ENCODE results near the gene RNASEH2B. TPM values are rescaled to one million over a fixed set of nuclear protein-coding genes. Genes with fewer than 3 reads are reported as not detected.

RNASEH2B gene
- total and polyA plus RNA-seq, 2 of the 13 experiments (the other 11 are each of a cell fraction or from before 2014, with no cell fraction given) = 17.2 to 55.4 TPM

DNA sequence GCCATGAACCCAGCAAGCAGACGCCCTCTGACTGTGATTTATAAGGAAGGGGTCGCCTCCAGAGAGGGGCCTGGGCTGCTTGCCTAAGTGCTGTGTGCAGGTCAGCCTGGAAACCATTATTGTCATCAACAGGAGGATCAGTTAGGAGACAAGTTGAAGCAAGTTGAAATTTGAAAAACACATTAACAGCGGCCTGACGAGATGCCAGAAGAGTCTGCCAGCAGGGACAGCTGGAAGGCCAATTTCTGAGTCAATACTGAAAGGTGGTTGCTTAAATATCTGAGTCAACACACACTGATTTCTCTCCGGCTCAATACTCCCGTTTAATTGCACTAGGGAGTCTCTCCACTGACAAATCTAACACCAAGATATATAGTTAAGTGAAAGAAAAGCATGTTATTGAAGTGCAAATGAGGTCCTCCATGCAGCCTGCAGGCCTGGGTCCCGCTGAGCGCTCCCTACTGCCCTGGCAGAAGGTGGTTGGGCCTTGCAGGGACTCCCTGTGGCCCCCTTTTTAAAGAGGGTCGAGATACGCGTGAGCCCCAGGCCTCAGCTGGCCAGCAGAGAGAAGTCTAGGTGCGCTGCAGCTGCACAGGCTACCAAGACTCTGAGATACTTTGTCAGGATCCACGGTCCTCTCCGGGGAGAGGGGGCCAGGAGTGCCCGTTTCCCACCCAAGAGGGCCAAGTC, 91.1 kb downstream of the RNASEH2B start:
- Histone ChIP-seq H3K9me3 (ENCODE audit: low read length) (no peaks in the 10 kb centered on the region), H3K79me2 (ENCODE audit: insufficient read depth, low read length) (no peaks in the 10 kb centered on the region), H4K20me1 (ENCODE audit: insufficient read depth, low read length) (no peaks in the 10 kb centered on the region), H3K27me3 (ENCODE audit: control insufficient read depth in 1 of 2, insufficient read depth in 2 of 2, low read length in 2 of 2) (peaks cover 0 to 3% of the 10 kb centered on the region in 2 experiments; a peak in 1 of 5 replicates), H3K36me3 (replicated peaks in 1 of 2; ENCODE audit: control insufficient read depth in 1 of 2, insufficient read depth in 2 of 2, low read length in 2 of 2) (no peaks in the 10 kb centered on the region), H3K4me1 (ENCODE audit: insufficient read depth, low read length) (peaks cover 11% of the 10 kb centered on the region), H3K4me2 (ENCODE audit: low read depth, low read length) (no peak overlapping the region), H3K27ac (ENCODE audit: extremely low read length, insufficient read depth, low read length) (no peak overlapping the region), H3K4me3 (replicated peaks in 1 of 3; ENCODE audit: insufficient read depth in 1 of 3, low read depth in 2 of 3, low read length in 3 of 3) (no peak overlapping the region), H2AFZ (ENCODE audit: low read length) (no peak overlapping the region), H3K9ac (ENCODE audit: insufficient read depth, low read depth, low read length) (no peak overlapping the region)
- CTCF ChIA-PET (ENCODE audit: low intra/inter-chr PET ratio, low total read pairs) = no interaction called here
- intact Hi-C loops (cut with micrococcal nuclease; ENCODE audit: unreplicated experiment) = no loop called here
- POLR2A ChIA-PET = no interaction called here
- no TSS peak for BruUV-seq (replicated peaks)
- ATAC-seq = no peak
- 50% methylated on average over 8 of the region's 15 CpGs for WGBS (ENCODE audit: low lambda C conversion rate)
- in situ Hi-C loops (cut with HindIII; ENCODE audit: extremely low pct_ligation_motif_present, low pct_unique_long_range_greater_than_20kb) = no loop called here
- no peak for FAIRE-seq
- DNase-seq (ENCODE audit: low spot score) = no peak
- TF ChIP-seq HCFC1 (IDR thresholded peaks at IDR 0.05; ENCODE audit: low read depth, low read length) = no peak
- no peak for TF ChIP-seq ZNF724P (CRISPR knock-in tag; IDR thresholded peaks at IDR 0.05; ENCODE audit: borderline replicate concordance)
- no peak for TF ChIP-seq KAT2B (IDR thresholded peaks at IDR 0.05; ENCODE audit: borderline replicate concordance, low read depth, low read length)
- TF ChIP-seq ZSCAN31 (CRISPR knock-in tag; IDR thresholded peaks at IDR 0.05; ENCODE audit: low read depth) = no peak
- TF ChIP-seq PHF5A (CRISPR knock-in tag; IDR thresholded peaks at IDR 0.05; ENCODE audit: low read depth, unreplicated experiment) = no peak
- TF ChIP-seq RELA (CRISPR knock-in tag; IDR thresholded peaks at IDR 0.05) = no peak

DNA sequence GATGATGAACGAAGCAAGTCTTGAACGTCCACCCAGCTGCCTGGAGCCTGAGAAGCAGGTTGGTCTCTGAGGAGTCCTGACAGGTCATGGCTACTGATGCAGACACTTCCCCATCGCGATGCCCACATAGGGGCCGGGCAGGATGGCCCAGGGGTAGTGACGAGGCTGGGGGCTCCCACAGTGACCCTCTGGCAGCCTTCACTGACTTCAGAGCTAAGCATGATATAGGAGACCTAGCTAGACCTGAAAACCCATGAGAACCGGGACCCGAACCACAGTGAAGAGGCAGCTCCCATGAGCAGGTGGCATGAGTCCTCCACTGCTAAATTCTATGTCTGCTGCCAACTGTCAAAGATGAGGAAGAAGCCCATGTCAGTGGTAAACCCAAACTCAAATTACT, 91.7 kb downstream of the RNASEH2B start:
- Histone ChIP-seq H3K9me3 (ENCODE audit: low read length) (no peaks in the 10 kb centered on the region), H4K20me1 (ENCODE audit: insufficient read depth, low read length) (no peaks in the 10 kb centered on the region), H3K4me1 (ENCODE audit: insufficient read depth, low read length) (peaks cover 17% of the 10 kb centered on the region), H3K27me3 (ENCODE audit: control insufficient read depth in 1 of 2, insufficient read depth in 2 of 2, low read length in 2 of 2) (peaks cover 0 to 3% of the 10 kb centered on the region in 2 experiments; a peak in 1 of 5 replicates), H2AFZ (ENCODE audit: low read length) (no peak overlapping the region), H3K79me2 (ENCODE audit: insufficient read depth, low read length) (no peaks in the 10 kb centered on the region), H3K27ac (ENCODE audit: extremely low read length, insufficient read depth, low read length) (no peak overlapping the region), H3K36me3 (replicated peaks in 1 of 2; ENCODE audit: control insufficient read depth in 1 of 2, insufficient read depth in 2 of 2, low read length in 2 of 2) (no peaks in the 10 kb centered on the region), H3K4me3 (replicated peaks in 1 of 3; ENCODE audit: insufficient read depth in 1 of 3, low read depth in 2 of 3, low read length in 3 of 3) (no peak overlapping the region), H3K9ac (ENCODE audit: insufficient read depth, low read depth, low read length) (no peak overlapping the region), H3K4me2 (ENCODE audit: low read depth, low read length) (no peak overlapping the region)
- ChIA-PET CTCF (ENCODE audit: low intra/inter-chr PET ratio, low total read pairs) (no interaction called here), POLR2A (no interaction called here)
- intact Hi-C loops (cut with micrococcal nuclease; ENCODE audit: unreplicated experiment) = no loop called here
- WGBS (ENCODE audit: low lambda C conversion rate) = 57% methylated on average over 4 of the region's 8 CpGs
- DNase-seq (ENCODE audit: low spot score) = no peak
- BruUV-seq (replicated peaks) = no TSS peak
- in situ Hi-C loops (cut with HindIII; ENCODE audit: extremely low pct_ligation_motif_present, low pct_unique_long_range_greater_than_20kb) = no loop called here
- no peak for FAIRE-seq
- no peak for ATAC-seq
- TF ChIP-seq, protein P1, sequence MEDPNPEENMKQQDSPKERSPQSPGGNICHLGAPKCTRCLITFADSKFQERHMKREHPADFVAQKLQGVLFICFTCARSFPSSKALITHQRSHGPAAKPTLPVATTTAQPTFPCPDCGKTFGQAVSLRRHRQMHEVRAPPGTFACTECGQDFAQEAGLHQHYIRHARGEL (CRISPR knock-in tag; IDR thresholded peaks at IDR 0.05) = no peak
- TF ChIP-seq EHMT2 (IDR thresholded peaks at IDR 0.05; ENCODE audit: borderline replicate concordance, low read depth, low read length) = no peak
- TF ChIP-seq HOXA3 (CRISPR knock-in tag; IDR thresholded peaks at IDR 0.05) = no peak
- no peak for TF ChIP-seq ZNF589 (CRISPR knock-in tag; conservative IDR thresholded peaks at IDR 0.05)
- no peak for TF ChIP-seq SRSF1 (optimal IDR thresholded peaks at IDR 0.05; ENCODE audit: low read depth, low read length)
- TF ChIP-seq, protein P2, sequence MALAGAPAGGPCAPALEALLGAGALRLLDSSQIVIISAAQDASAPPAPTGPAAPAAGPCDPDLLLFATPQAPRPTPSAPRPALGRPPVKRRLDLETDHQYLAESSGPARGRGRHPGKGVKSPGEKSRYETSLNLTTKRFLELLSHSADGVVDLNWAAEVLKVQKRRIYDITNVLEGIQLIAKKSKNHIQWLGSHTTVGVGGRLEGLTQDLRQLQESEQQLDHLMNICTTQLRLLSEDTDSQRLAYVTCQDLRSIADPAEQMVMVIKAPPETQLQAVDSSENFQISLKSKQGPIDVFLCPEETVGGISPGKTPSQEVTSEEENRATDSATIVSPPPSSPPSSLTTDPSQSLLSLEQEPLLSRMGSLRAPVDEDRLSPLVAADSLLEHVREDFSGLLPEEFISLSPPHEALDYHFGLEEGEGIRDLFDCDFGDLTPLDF (CRISPR knock-in tag; IDR thresholded peaks at IDR 0.05) = no peak
- TF ChIP-seq, protein P3, sequence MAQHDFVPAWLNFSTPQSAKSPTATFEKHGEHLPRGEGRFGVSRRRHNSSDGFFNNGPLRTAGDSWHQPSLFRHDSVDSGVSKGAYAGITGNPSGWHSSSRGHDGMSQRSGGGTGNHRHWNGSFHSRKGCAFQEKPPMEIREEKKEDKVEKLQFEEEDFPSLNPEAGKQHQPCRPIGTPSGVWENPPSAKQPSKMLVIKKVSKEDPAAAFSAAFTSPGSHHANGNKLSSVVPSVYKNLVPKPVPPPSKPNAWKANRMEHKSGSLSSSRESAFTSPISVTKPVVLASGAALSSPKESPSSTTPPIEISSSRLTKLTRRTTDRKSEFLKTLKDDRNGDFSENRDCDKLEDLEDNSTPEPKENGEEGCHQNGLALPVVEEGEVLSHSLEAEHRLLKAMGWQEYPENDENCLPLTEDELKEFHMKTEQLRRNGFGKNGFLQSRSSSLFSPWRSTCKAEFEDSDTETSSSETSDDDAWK (CRISPR knock-in tag; IDR thresholded peaks at IDR 0.05) = no peak
- TF ChIP-seq MLLT10 (CRISPR knock-in tag; IDR thresholded peaks at IDR 0.05) = no peak
- TF ChIP-seq ZNF10 (CRISPR knock-in tag; IDR thresholded peaks at IDR 0.05; ENCODE audit: borderline replicate concordance, low read depth) = no peak
- TF ChIP-seq SMYD3 (CRISPR knock-in tag; IDR thresholded peaks at IDR 0.05) = no peak
